ENCODE measurements around the gene ELOVL5. TPM values are rescaled to one million over a fixed set of nuclear protein-coding genes. Genes with fewer than 3 reads are reported as not detected.

Gene ELOVL5
- total RNA-seq, 1 donor from 2014 or later = 133 TPM

GRCh38 chr6:53227847-53228246 is 120.9 kb downstream of the ELOVL5 start:
- intact Hi-C loops (cut with micrococcal nuclease) = no loop called here
- Mint-ChIP-seq H3K27me3 (ENCODE audit: low read depth) (no peaks in the 10 kb centered on the region), H3K27ac (no peak overlapping the region), H3K9me3 (no peaks in the 10 kb centered on the region), H3K36me3 (ENCODE audit: low read depth) (no peaks in the 10 kb centered on the region), H3K4me1 (ENCODE audit: low read depth) (peaks cover 13% of the 10 kb centered on the region), H3K4me3 (ENCODE audit: low read depth) (no peak overlapping the region)
- DNase-seq (ENCODE audit: low spot score) = no peak

DNA sequence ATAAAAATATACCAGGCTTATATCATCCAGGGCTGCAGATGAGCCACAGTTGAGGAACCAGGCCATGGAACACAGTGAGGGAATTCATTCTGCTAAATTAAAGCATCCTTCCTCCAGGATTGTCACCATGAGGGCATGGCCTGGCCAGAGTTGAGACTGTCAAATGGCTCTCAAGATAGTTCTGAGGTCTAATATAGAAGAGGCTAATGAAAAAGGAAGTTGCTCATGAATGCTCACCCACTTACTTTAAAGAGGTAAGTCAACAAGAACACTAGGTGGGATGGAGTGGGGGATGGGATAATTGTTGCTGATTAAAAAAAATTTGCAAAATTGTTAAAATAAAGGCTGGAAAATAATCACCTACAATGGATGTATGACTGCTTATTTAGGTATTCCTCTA is 128.1 kb downstream of the ELOVL5 start:
- no peaks in the 10 kb centered on the region for H3K27me3 Mint-ChIP-seq (ENCODE audit: low read depth)
- H3K27ac Mint-ChIP-seq = no peak overlapping the region

More for the DNA sequence above, 128.1 kb downstream of the ELOVL5 start:
- intact Hi-C loops (cut with micrococcal nuclease) = no loop called here
- DNase-seq (ENCODE audit: low spot score) = no peak
- Mint-ChIP-seq H3K4me1 (ENCODE audit: low read depth) (peaks cover 5% of the 10 kb centered on the region), H3K4me3 (ENCODE audit: low read depth) (no peak overlapping the region), H3K9me3 (peaks cover 4% of the 10 kb centered on the region), H3K36me3 (ENCODE audit: low read depth) (no peaks in the 10 kb centered on the region)

Other genes with a start within 250 kb of the ELOVL5 start
- gene GCM1, start 200.1 kb downstream of the ELOVL5 start, total RNA-seq = not detected in 2 replicates
- 26.9 and 28.0 TPM in 2 replicates for gene GCLC, start 196.2 kb upstream of the ELOVL5 start, total RNA-seq